B cell (primary cell): ENCODE results near the gene RTN4. TPM values are rescaled to one million over a fixed set of nuclear protein-coding genes. Genes with fewer than 3 reads are reported as not detected.
A peak's percentile ranks its signal among the peaks of the same experiment; 100 is the strongest.

Experiments used
- ATAC-seq: fragments of 200-7000 bp; cut with Tn5 transposase; one replicate; pipeline ENCODE4 v1.10.0; 2021; ENCODE audit warnings: low read depth, mild to moderate bottlenecking, moderate number of reproducible peaks, moderate library complexity
- CTCF ChIA-PET: fragments of 350-600 bp; sonication (Branson Sonifier 250); formaldehyde crosslinking; loops from one replicate; lab custom pipeline; 2021; ENCODE audit warnings: antibody characterized with exemption, inconsistent platforms; lab: Charles Lee
- POLR2A ChIA-PET: fragments of 350-600 bp; sonication (Branson Sonifier 250); formaldehyde crosslinking; loops from one replicate; lab custom pipeline; 2021; ENCODE audit warnings: antibody characterized with exemption; lab: Charles Lee
- DNase-seq: peaks from one replicate; pipeline ENCODE4 v3.0.0; 2013
- H2AFZ ChIP-seq: 2 replicates; pipeline ENCODE4 v1.6.1; 2012; ENCODE audit warnings: mild to moderate bottlenecking, low read depth, low read length; ENCODE audit not compliant: insufficient read depth, poor library complexity, severe bottlenecking
- H3K27ac ChIP-seq, 2 donors: 1 replicate in 1 of 2; 2 replicates in 1 of 2; pipeline ENCODE4 v1.5.1; 2012 to 2013; ENCODE audit warnings: low read length in 2 of 2, mild to moderate bottlenecking in 2 of 2, moderate library complexity in 1 of 2
- H3K27me3 ChIP-seq, 4 experiments: fragments of 200-600 bp in 1 of 4; sonication (generic) in 1 of 4; replicated peaks in 1 of 4; 1 replicate in 2 of 4; 2 replicates in 2 of 4; pipeline versions ENCODE4 v1.6.1 to v1.7.0; 2013 to 2016; ENCODE audit warnings: low read length in 3 of 4, mild to moderate bottlenecking in 2 of 4, mixed read lengths in 1 of 4, moderate library complexity in 1 of 4; ENCODE audit not compliant: insufficient read depth in 4 of 4, control insufficient read depth in 3 of 4; ENCODE audit errors: control extremely low read depth in 1 of 4
- H3K36me3 ChIP-seq, 2 experiments: replicated peaks in 1 of 2; 1 replicate in 1 of 2; 2 replicates in 1 of 2; pipeline versions ENCODE4 v1.6.1 to v1.7.1; 2013; ENCODE audit warnings: low read length in 1 of 2; ENCODE audit not compliant: insufficient read depth in 2 of 2, control insufficient read depth in 1 of 2; ENCODE audit errors: control extremely low read depth in 1 of 2, extremely low read depth in 1 of 2
- H3K4me1 ChIP-seq, 2 donors: fragments of 200-600 bp in 1 of 2; sonication (generic) in 1 of 2; 1 replicate in 1 of 2; 2 replicates in 1 of 2; pipeline versions ENCODE4 v1.5.1 to v1.6.1; 2013 to 2017; ENCODE audit warnings: low read length in 2 of 2; ENCODE audit not compliant: control insufficient read depth in 2 of 2, insufficient read depth in 2 of 2
- H3K4me2 ChIP-seq: replicated peaks from 2 replicates; pipeline ENCODE3; 2012; ENCODE audit warnings: mild to moderate bottlenecking, low read depth, low read length; ENCODE audit not compliant: poor library complexity, severe bottlenecking
- H3K4me3 ChIP-seq, 5 experiments: fragments of 200-600 bp in 1 of 5; sonication (generic) in 1 of 5; 1 replicate in 3 of 5; 2 replicates in 2 of 5; pipeline versions ENCODE4 v1.5.1 to v1.7.0; 2011 to 2016; ENCODE audit warnings: low read length in 4 of 5, mild to moderate bottlenecking in 4 of 5, low read depth in 2 of 5, control low read depth in 1 of 5, moderate library complexity in 1 of 5; ENCODE audit not compliant: insufficient read depth in 1 of 5; ENCODE audit errors: control extremely low read depth in 1 of 5, extremely low read depth in 1 of 5
- H3K79me2 ChIP-seq: fragments of 200-600 bp; sonication (generic); one replicate; pipeline ENCODE4 v1.6.0; 2016; ENCODE audit warnings: low read length; ENCODE audit not compliant: control insufficient read depth, insufficient read depth
- H3K9ac ChIP-seq: fragments of 200-600 bp; sonication (generic); 2 replicates; pipeline ENCODE4 v1.6.1; 2017; ENCODE audit warnings: mild to moderate bottlenecking, low read length, moderate library complexity
- H3K9me3 ChIP-seq, 3 donors: one replicate each; pipeline versions ENCODE4 v1.6.1 to v1.7.1; 2013; ENCODE audit warnings: low read length in 2 of 3; ENCODE audit not compliant: control insufficient read depth in 2 of 3, insufficient read depth in 1 of 3; ENCODE audit errors: control extremely low read depth in 1 of 3
- H4K20me1 ChIP-seq: 2 replicates; pipeline ENCODE4 v1.6.0; 2012; ENCODE audit warnings: mild to moderate bottlenecking, low read length; ENCODE audit not compliant: insufficient read depth, control insufficient read depth, poor library complexity, severe bottlenecking
- H3K27ac Mint-ChIP-seq: one replicate; pipeline ENCODE4 v1.8.0; 2021; ENCODE audit warnings: mixed read lengths
- H3K27me3 Mint-ChIP-seq: one replicate; pipeline ENCODE4 v1.8.0; 2021; ENCODE audit warnings: mixed read lengths
- H3K4me1 Mint-ChIP-seq: one replicate; pipeline ENCODE4 v1.8.0; 2021; ENCODE audit warnings: mixed read lengths
- H3K4me3 Mint-ChIP-seq: one replicate; pipeline ENCODE4 v1.8.0; 2021; ENCODE audit warnings: mixed read lengths
- H3K9me3 Mint-ChIP-seq: one replicate; pipeline ENCODE4 v1.8.0; 2022; ENCODE audit warnings: mixed read lengths; ENCODE audit not compliant: insufficient read depth
- EZH2 ChIP-seq: IDR thresholded peaks from 2 replicates; pipeline ENCODE4 v1.6.1; 2012; ENCODE audit warnings: borderline replicate concordance, low read depth, mild to moderate bottlenecking, moderate library complexity, low read length; ENCODE audit not compliant: insufficient read depth, poor library complexity, severe bottlenecking
- WGBS: methylation state at CpG from one replicate; pipeline ENCODE4 v1.1.5; 2013; ENCODE audit warnings: missing lambda C conversion rate; ENCODE audit not compliant: insufficient coverage; 5-methylcytosine and 5-hydroxymethylcytosine counted together
- intact Hi-C: fragments of 100-400 bp; cut with micrococcal nuclease; formaldehyde crosslinking; loops from one replicate; pipeline ENCODE4 v1.10.0; 2022
- polyA plus RNA-seq: library from polyadenylated mRNA; depleted of rRNA; stranded (reverse); fragments of >200 nt; gene quantifications from 2 replicates; pipeline ENCODE4 v1.2.3, GENCODE V29; 2012
- total RNA-seq, 2 donors: library from RNA; stranded (reverse); fragments of 120-200 nt in 1 of 2; gene quantifications; 1 replicate in 1 of 2; 2 replicates in 1 of 2; pipeline versions ENCODE4 v1.2.3 to v1.2.4, GENCODE V29; 2013 to 2022
- TF ChIP-seq, protein P1 (sequence below): fragments of 200-600 bp; IDR thresholded peaks from one replicate; pipeline ENCODE4 v1.8.0; 2022; ENCODE audit warnings: antibody characterized with exemption, mild to moderate bottlenecking

RTN4 gene
- total and polyA plus RNA-seq, 2 donors (not counting 1 experiment from before 2014, with no cell fraction given), result 30.8 to 65.9 TPM

GRCh38 chr2:55014962-55015939, 35.0 kb downstream of the RTN4 start:
- peak; percentile 63 for DNase-seq
- Mint-ChIP-seq H3K4me3 (no peak overlapping the region), H3K4me1 (peaks cover 57% of the 10 kb centered on the region), H3K9me3 (no peaks in the 10 kb centered on the region), H3K27me3 (no peaks in the 10 kb centered on the region), H3K27ac (peak overlapping the region; percentile 22)
- Histone ChIP-seq H4K20me1 (no peaks in the 10 kb centered on the region), H3K4me2 (no peak overlapping the region), H3K79me2 (peaks cover 98% of the 10 kb centered on the region), H3K4me1 (peaks cover 21 to 41% of the 10 kb centered on the region in 2 donors), H3K9me3 (no peaks in the 10 kb centered on the region), H3K27ac (no peak overlapping the region), H3K36me3 (peaks cover 0 to 3% of the 10 kb centered on the region in 2 experiments), H3K9ac (no peak overlapping the region), H2AFZ (no peak overlapping the region), H3K27me3 (no peaks in the 10 kb centered on the region), H3K4me3 (no peak overlapping the region)
- TF ChIP-seq EZH2, result no peak
- TF ChIP-seq, protein P1, sequence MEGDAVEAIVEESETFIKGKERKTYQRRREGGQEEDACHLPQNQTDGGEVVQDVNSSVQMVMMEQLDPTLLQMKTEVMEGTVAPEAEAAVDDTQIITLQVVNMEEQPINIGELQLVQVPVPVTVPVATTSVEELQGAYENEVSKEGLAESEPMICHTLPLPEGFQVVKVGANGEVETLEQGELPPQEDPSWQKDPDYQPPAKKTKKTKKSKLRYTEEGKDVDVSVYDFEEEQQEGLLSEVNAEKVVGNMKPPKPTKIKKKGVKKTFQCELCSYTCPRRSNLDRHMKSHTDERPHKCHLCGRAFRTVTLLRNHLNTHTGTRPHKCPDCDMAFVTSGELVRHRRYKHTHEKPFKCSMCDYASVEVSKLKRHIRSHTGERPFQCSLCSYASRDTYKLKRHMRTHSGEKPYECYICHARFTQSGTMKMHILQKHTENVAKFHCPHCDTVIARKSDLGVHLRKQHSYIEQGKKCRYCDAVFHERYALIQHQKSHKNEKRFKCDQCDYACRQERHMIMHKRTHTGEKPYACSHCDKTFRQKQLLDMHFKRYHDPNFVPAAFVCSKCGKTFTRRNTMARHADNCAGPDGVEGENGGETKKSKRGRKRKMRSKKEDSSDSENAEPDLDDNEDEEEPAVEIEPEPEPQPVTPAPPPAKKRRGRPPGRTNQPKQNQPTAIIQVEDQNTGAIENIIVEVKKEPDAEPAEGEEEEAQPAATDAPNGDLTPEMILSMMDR, result peak; percentile 64
- ChIA-PET POLR2A (no interaction called here), CTCF (interaction anchor here (0.8 to 14.5 kb wide), 7 partner anchors 9 to 162 kb away, joined by 3 to 190 read pairs (median 10); partner anchors contain the start of gene RTN4)
- intact Hi-C loops, result loop anchor here (1.0 to 5.0 kb wide), 3 partner anchors 153 to 417 kb away; no protein-coding TSS in a partner anchor
- peak; percentile 37 for ATAC-seq
- WGBS, result 77% methylated on average over 3 of the region's 6 CpGs

GRCh38 chr2:55013936-55014335, 36.3 kb downstream of the RTN4 start:
- Histone ChIP-seq H2AFZ (no peak overlapping the region), H3K36me3 (peaks cover 0 to 3% of the 10 kb centered on the region in 2 experiments), H3K4me2 (no peak overlapping the region), H3K27ac (no peak overlapping the region), H3K4me1 (peaks cover 14 to 37% of the 10 kb centered on the region in 2 donors), H3K9ac (no peak overlapping the region), H3K4me3 (no peak overlapping the region), H4K20me1 (no peaks in the 10 kb centered on the region), H3K9me3 (no peaks in the 10 kb centered on the region), H3K27me3 (no peaks in the 10 kb centered on the region), H3K79me2 (peaks cover 100% of the 10 kb centered on the region)
- H3K9me3 Mint-ChIP-seq, result no peaks in the 10 kb centered on the region
- peaks cover 53% of the 10 kb centered on the region for H3K4me1 Mint-ChIP-seq
- TF ChIP-seq EZH2, result no peak
- TF ChIP-seq, protein P1, result no peak
- ATAC-seq (no peak), DNase-seq (no peak)
- no peaks in the 10 kb centered on the region for H3K27me3 Mint-ChIP-seq
- H3K27ac Mint-ChIP-seq, result no peak overlapping the region
- intact Hi-C loops, result loop anchor here (5.0 kb wide), 1 partner anchor 418 kb away; no protein-coding TSS in a partner anchor
- no CpG with 5 or more reads among the region's 1 CpG for WGBS
- POLR2A ChIA-PET, result no interaction called here
- CTCF ChIA-PET, result interaction anchor here (0.6 to 14.5 kb wide), 7 partner anchors 12 to 163 kb away, joined by 3 to 190 read pairs (median 4); no protein-coding TSS in a partner anchor
- H3K4me3 Mint-ChIP-seq, result no peak overlapping the region
